ENCODE measurements around the gene NIM1K. TPM values are rescaled to one million over a fixed set of nuclear protein-coding genes. Genes with fewer than 3 reads are reported as not detected.

NIM1K gene
- total and polyA plus RNA-seq, 2 of the 13 experiments (the other 11 are each of a cell fraction or from before 2014, with no cell fraction given): 0.04 TPM; not detected in 1

GRCh38 chr5:43313854-43314457 is 121.9 kb downstream of the NIM1K start (continued):
- TF ChIP-seq ZNF850 (CRISPR knock-in tag; conservative IDR thresholded peaks at IDR 0.05): no peak
- TF ChIP-seq SPEN (CRISPR knock-in tag; IDR thresholded peaks at IDR 0.05; ENCODE audit: low read depth): no peak
- TF ChIP-seq CREB1 (IDR thresholded peaks at IDR 0.05): no peak
- peak; percentile 88; the same call in 1 of the 2 replicates for TF ChIP-seq CREB1 (CRISPR knock-in tag; IDR thresholded peaks at IDR 0.05)
- no peak for TF ChIP-seq ZC3H4 (CRISPR knock-in tag; IDR thresholded peaks at IDR 0.05; ENCODE audit: borderline replicate concordance)
- TF ChIP-seq TBP (CRISPR knock-in tag; IDR thresholded peaks at IDR 0.05): no peak
- no peak for TF ChIP-seq NCOR1 (IDR thresholded peaks at IDR 0.05; ENCODE audit: borderline replicate concordance, low read length)
- no peak for TF ChIP-seq CENPBD1 (CRISPR knock-in tag; IDR thresholded peaks at IDR 0.05; ENCODE audit: borderline replicate concordance, low read depth)
- peak; percentile 78; the same call in 1 of the 2 replicates for TF ChIP-seq RFX3 (CRISPR knock-in tag; IDR thresholded peaks at IDR 0.05)
- no peak for TF ChIP-seq RORA (CRISPR knock-in tag; IDR thresholded peaks at IDR 0.05)
- TF ChIP-seq ZNF570 (CRISPR knock-in tag; IDR thresholded peaks at IDR 0.05; ENCODE audit: borderline replicate concordance): no peak
- peak; percentile 68; the same call in 1 of the 2 replicates for TF ChIP-seq ATF1 (CRISPR knock-in tag; IDR thresholded peaks at IDR 0.05)
- TF ChIP-seq DPF2 (CRISPR knock-in tag; IDR thresholded peaks at IDR 0.05; ENCODE audit: borderline replicate concordance, low read depth): no peak
- no peak for TF ChIP-seq ZNF883 (CRISPR knock-in tag; IDR thresholded peaks at IDR 0.05; ENCODE audit: not compliant biosample characterization)
- TF ChIP-seq POLR2AphosphoS2 (IDR thresholded peaks at IDR 0.05; ENCODE audit: low read depth, low read length): no peak
- no peak for TF ChIP-seq SMAD9 (CRISPR knock-in tag; IDR thresholded peaks at IDR 0.05)
- no peak for TF ChIP-seq TFAP4 (IDR thresholded peaks at IDR 0.05; ENCODE audit: borderline replicate concordance, low read depth)
